ENCODE measurements around the gene SLC24A1. TPM values are rescaled to one million over a fixed set of nuclear protein-coding genes. Genes with fewer than 3 reads are reported as not detected.

The SLC24A1 gene
- total RNA-seq, 4 donors from 2014 or later: 5.8 to 11.5 (median 7.6) TPM

DNA sequence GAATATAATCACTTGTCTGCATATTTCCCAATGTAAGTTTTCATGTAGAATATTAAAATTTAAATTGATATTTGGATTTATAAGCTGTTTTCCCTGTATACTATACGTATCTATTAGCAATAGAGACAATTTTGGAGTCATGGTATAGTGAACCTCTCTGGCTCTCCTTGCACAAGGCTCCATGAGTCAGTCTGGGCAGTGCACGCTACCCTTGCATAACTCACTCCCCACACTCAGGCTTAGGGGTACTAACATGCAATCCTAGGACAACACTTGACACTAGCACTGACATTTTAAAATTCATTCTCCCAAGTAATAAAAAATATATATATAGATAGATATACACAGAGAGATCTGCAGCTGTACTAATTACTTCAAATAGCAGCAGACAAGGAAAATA is 39.2 kb downstream of the SLC24A1 start:
- TF ChIP-seq CTCF (IDR thresholded peaks at IDR 0.05): no peak
- no peak for DNase-seq (ENCODE audit: low spot score)
- no peak for ATAC-seq (ENCODE audit: low FRiP score)

DNA sequence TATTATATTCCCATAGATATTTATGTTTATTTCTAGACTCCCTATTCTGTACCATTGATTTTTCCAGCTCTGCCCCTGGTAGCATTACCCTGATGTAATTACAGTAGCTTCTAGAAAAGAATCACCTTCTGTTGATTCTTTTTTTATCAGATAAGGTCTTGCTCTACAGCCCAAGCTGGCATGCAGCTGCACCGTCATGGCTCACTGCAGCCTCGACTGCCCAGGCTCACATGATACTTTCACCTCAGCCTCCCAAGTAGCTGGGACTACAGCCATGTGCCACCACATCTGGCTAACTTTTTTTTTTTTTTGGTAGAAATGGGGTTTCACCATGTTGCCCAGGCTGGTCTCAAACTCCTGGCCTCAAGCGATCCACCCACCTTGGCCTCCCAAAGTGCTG is 41.8 kb downstream of the SLC24A1 start:
- ATAC-seq (ENCODE audit: low FRiP score) (no peak), DNase-seq (ENCODE audit: low spot score) (no peak)
- no peak for TF ChIP-seq CTCF (IDR thresholded peaks at IDR 0.05)

- TF ChIP-seq CTCF (IDR thresholded peaks at IDR 0.05): no peak
- DNase-seq (ENCODE audit: low spot score) (no peak), ATAC-seq (ENCODE audit: low FRiP score) (no peak)
Observed at GRCh38 chr15:65666257-65666656, 44.5 kb downstream of the SLC24A1 start.

DNA sequence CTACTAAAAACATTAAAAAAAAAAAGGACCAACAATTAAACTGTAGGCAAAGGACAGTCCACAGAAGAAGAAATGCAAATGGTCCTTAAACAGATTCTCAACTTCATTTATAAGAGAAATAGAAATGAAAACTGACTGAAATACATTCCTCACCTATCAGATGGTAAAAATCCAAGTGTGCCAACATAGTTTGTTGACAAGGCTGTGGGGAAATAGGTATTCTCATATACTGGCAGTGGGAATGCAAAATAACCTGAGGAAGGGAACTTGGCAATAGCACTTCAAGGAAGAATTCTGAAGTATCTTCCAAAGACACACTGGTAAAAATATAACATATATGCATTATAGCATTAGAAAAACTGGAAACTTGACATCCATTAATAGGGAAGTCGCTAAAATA is 53.8 kb downstream of the SLC24A1 start:
- TF ChIP-seq CTCF (IDR thresholded peaks at IDR 0.05): no peak
- no peak for DNase-seq (ENCODE audit: low spot score)
- no peak for ATAC-seq (ENCODE audit: low FRiP score)

DNA sequence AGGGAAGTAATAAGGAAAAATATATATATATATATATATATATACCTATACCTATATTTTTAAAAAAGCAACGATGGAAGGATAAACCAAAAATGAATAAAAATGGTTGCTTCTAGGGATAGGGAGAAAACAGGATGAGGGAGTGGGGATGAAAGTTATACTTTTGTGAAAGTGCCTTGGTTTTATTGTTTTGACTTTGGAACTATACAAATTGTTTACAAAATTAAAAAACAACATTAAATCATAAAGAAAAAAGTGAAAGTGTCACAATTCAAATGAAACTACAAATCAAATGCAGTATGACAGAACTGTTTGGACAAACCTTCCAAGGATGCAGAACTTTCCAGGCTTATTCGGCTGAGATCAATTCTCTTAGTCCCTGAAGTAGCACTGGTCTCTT is 54.4 kb downstream of the SLC24A1 start:
- no peak for DNase-seq (ENCODE audit: low spot score)
- TF ChIP-seq CTCF (IDR thresholded peaks at IDR 0.05): no peak
- ATAC-seq (ENCODE audit: low FRiP score): no peak

GRCh38 chr15:65680544-65680943 is 58.8 kb downstream of the SLC24A1 start:
- ATAC-seq (ENCODE audit: low FRiP score) (no peak), DNase-seq (ENCODE audit: low spot score) (no peak)
- no peak for TF ChIP-seq CTCF (IDR thresholded peaks at IDR 0.05)

DNA sequence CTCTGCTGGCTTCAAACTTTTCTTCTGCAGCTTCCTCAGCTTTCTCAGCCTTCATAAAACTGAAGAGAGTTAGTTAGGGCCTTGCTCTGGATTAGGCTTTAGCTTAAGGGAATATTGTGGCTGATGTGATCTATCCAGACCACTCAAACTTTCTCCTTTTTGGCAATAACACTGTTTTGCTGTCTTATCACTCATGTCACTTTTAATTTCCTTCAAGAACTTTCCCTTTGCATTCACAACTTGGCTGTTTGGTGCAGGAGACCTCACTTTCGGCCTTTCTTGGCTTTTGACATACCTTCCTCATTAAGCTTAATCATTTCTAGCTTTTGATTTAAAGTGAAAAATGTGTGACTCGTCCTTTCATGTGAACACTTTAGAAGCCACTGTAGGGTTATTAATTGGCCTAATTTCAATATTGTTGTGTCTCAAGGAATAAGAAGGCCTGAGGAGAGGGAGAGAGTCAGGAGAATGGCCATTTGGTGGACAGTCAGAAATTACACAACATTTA is 60.7 kb downstream of the SLC24A1 start:
- no peak for ATAC-seq (ENCODE audit: low FRiP score)
- no peak for DNase-seq (ENCODE audit: low spot score)
- no peak for TF ChIP-seq CTCF (IDR thresholded peaks at IDR 0.05)

All from omental fat pad (tissue), 4 donors.